ENCODE measurements around the gene IFI27. TPM values are rescaled to one million over a fixed set of nuclear protein-coding genes. Genes with fewer than 3 reads are reported as not detected.

The IFI27 gene
- total RNA-seq, 2 donors from 2014 or later: 140 to 229 TPM

GRCh38 chr14:94116701-94117100 lies 6.2 kb downstream of the IFI27 start:
- Histone ChIP-seq H3K27ac (no peak overlapping the region), H3K27me3 (no peaks in the 10 kb centered on the region), H3K4me3 (no peak overlapping the region), H3K4me1 (peaks cover 0 to 36% of the 10 kb centered on the region in 2 donors), H3K36me3 (no peaks in the 10 kb centered on the region), H3K9me3 (peaks cover 0 to 15% of the 10 kb centered on the region in 2 donors)
- DNase-seq (ENCODE audit: low spot score): no peak
- no peak for TF ChIP-seq CTCF (IDR thresholded peaks at IDR 0.05)

GRCh38 chr14:94117856-94118255 lies 7.3 kb downstream of the IFI27 start:
- H3K4me3 ChIP-seq: no peak overlapping the region
- no peaks in the 10 kb centered on the region for H3K36me3 ChIP-seq
- no peak for DNase-seq (ENCODE audit: low spot score)
- TF ChIP-seq CTCF (IDR thresholded peaks at IDR 0.05): no peak
- peaks cover 0 to 15% of the 10 kb centered on the region in 2 donors for H3K9me3 ChIP-seq
- no peak overlapping the region for H3K27ac ChIP-seq
- no peaks in the 10 kb centered on the region for H3K27me3 ChIP-seq
- H3K4me1 ChIP-seq: peaks cover 0 to 29% of the 10 kb centered on the region in 2 donors

- no peaks in the 10 kb centered on the region for H3K36me3 ChIP-seq
- H3K27me3 ChIP-seq: no peaks in the 10 kb centered on the region
- no peak for TF ChIP-seq CTCF (IDR thresholded peaks at IDR 0.05)
- peaks cover 0 to 17% of the 10 kb centered on the region in 2 donors for H3K4me1 ChIP-seq
- no peak for DNase-seq (ENCODE audit: low spot score)
- no peak overlapping the region for H3K4me3 ChIP-seq
- H3K9me3 ChIP-seq: peaks cover 0 to 15% of the 10 kb centered on the region in 2 donors
- H3K27ac ChIP-seq: no peak overlapping the region
These were observed 8.5 kb downstream of the IFI27 start for GRCh38 chr14:94119071-94119470.

- no peak overlapping the region for H3K4me3 ChIP-seq
- DNase-seq (ENCODE audit: low spot score): no peak
- H3K36me3 ChIP-seq: no peaks in the 10 kb centered on the region
- no peaks in the 10 kb centered on the region for H3K27me3 ChIP-seq
- peaks cover 0 to 15% of the 10 kb centered on the region in 2 donors for H3K9me3 ChIP-seq
- no peaks in the 10 kb centered on the region for H3K4me1 ChIP-seq
- peak overlapping the region; percentile 9 to 45 for H3K27ac ChIP-seq
- TF ChIP-seq CTCF (IDR thresholded peaks at IDR 0.05): no peak
These were observed 10.3 kb downstream of the IFI27 start for GRCh38 chr14:94120667-94121340.

- no peaks in the 10 kb centered on the region for H3K27me3 ChIP-seq
- no peaks in the 10 kb centered on the region for H3K4me1 ChIP-seq
- no peak overlapping the region for H3K4me3 ChIP-seq
- no peaks in the 10 kb centered on the region for H3K36me3 ChIP-seq
- H3K9me3 ChIP-seq: peaks cover 0 to 15% of the 10 kb centered on the region in 2 donors
- TF ChIP-seq CTCF (IDR thresholded peaks at IDR 0.05): no peak
- no peak for DNase-seq (ENCODE audit: low spot score)
- H3K27ac ChIP-seq: peak overlapping the region; percentile 9 to 45
These were observed 10.9 kb downstream of the IFI27 start for GRCh38 chr14:94121485-94121884.

- H3K9me3 ChIP-seq: peaks cover 0 to 15% of the 10 kb centered on the region in 2 donors
- H3K27ac ChIP-seq: no peak overlapping the region
- H3K36me3 ChIP-seq: no peaks in the 10 kb centered on the region
- no peak for DNase-seq (ENCODE audit: low spot score)
- H3K27me3 ChIP-seq: no peaks in the 10 kb centered on the region
- H3K4me1 ChIP-seq: no peaks in the 10 kb centered on the region
- TF ChIP-seq CTCF (IDR thresholded peaks at IDR 0.05): no peak
- H3K4me3 ChIP-seq: no peak overlapping the region
These were observed 11.9 kb downstream of the IFI27 start for GRCh38 chr14:94122438-94122837.

Data from right atrium auricular region (tissue), 2 donors.